ENCODE data around the gene SKAP2. TPM values are rescaled to one million over a fixed set of nuclear protein-coding genes. Genes with fewer than 3 reads are reported as not detected.

SKAP2 gene
- total RNA-seq, 4 donors from 2014 or later = 36.0 to 53.8 (median 45.8) TPM

GRCh38 chr7:26627221-26627620, 237.2 kb downstream of the SKAP2 start:
- TF ChIP-seq CTCF (IDR thresholded peaks at IDR 0.05) = no peak
- ATAC-seq (ENCODE audit: low FRiP score) (no peak), DNase-seq (ENCODE audit: low spot score) (no peak)

GRCh38 chr7:26626687-26627086, 237.7 kb downstream of the SKAP2 start:
- no peak for ATAC-seq (ENCODE audit: low FRiP score)
- no peak for DNase-seq (ENCODE audit: low spot score)
- TF ChIP-seq CTCF (IDR thresholded peaks at IDR 0.05) = no peak

- TF ChIP-seq CTCF (IDR thresholded peaks at IDR 0.05) = no peak
- ATAC-seq (ENCODE audit: low FRiP score) (no peak), DNase-seq (ENCODE audit: low spot score) (no peak)
Observed at GRCh38 chr7:26626156-26626555, 238.2 kb downstream of the SKAP2 start.

GRCh38 chr7:26625286-26625685, 239.1 kb downstream of the SKAP2 start:
- no peak for ATAC-seq (ENCODE audit: low FRiP score)
- DNase-seq (ENCODE audit: low spot score) = no peak
- TF ChIP-seq CTCF (IDR thresholded peaks at IDR 0.05) = no peak

GRCh38 chr7:26624839-26625238, 239.6 kb downstream of the SKAP2 start:
- ATAC-seq (ENCODE audit: low FRiP score) = no peak
- TF ChIP-seq CTCF (IDR thresholded peaks at IDR 0.05) = no peak
- DNase-seq (ENCODE audit: low spot score) = no peak

- DNase-seq (ENCODE audit: low spot score) (no peak), ATAC-seq (ENCODE audit: low FRiP score) (no peak)
- no peak for TF ChIP-seq CTCF (IDR thresholded peaks at IDR 0.05)
Observed at GRCh38 chr7:26624431-26624830, 240.0 kb downstream of the SKAP2 start.

- DNase-seq (ENCODE audit: low spot score) (no peak), ATAC-seq (ENCODE audit: low FRiP score) (no peak)
- no peak for TF ChIP-seq CTCF (IDR thresholded peaks at IDR 0.05)
Observed at GRCh38 chr7:26620352-26620751, 244.0 kb downstream of the SKAP2 start.
